Activated T-cell treated with anti-CD3 and anti-CD28 coated beads for 48 hours (primary cell): ENCODE results near the gene CAD.

Experiments used
- DNase-seq: peaks from one replicate; pipeline ENCODE4 v3.0.0-alpha.2; 2020; ENCODE audit warnings: low read depth

CAD gene

DNA sequence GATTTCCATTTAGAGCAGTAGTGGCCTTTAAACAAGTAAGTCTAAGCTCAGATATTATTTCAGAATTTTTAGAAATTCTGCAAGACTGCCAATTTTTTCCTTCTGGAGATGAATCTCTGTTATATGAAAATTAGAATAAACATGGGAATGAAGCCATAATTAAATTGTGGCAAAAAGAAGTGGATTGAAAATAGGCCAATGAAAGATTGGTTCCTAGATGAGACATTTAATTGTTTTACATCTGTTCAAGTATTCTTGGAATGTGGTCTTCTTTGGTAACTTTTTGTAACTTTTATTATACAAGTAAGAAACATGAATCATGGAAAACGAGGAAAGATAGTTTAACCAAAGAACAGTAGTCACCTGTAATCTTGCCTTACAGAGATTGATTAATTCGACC, 10.3 kb downstream of the CAD start:
- DNase-seq, result no peak

GRCh38 chr2:27231921-27232320, 14.8 kb downstream of the CAD start:
- no peak for DNase-seq

DNA sequence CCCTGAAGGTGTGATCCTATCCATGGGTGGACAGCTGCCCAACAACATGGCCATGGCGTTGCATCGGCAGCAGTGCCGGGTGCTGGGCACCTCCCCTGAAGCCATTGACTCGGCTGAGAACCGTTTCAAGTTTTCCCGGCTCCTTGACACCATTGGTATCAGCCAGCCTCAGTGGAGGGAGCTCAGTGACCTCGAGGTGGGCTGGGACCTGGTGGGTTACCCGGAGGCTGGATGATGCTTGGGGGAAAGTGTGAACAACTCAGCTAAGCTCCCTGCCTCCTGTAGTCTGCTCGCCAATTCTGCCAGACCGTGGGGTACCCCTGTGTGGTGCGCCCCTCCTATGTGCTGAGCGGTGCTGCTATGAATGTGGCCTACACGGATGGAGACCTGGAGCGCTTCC, 16.2 kb downstream of the CAD start:
- DNase-seq, result no peak

GRCh38 chr2:27236136-27236535, 19.0 kb downstream of the CAD start:
- DNase-seq, result no peak

DNA sequence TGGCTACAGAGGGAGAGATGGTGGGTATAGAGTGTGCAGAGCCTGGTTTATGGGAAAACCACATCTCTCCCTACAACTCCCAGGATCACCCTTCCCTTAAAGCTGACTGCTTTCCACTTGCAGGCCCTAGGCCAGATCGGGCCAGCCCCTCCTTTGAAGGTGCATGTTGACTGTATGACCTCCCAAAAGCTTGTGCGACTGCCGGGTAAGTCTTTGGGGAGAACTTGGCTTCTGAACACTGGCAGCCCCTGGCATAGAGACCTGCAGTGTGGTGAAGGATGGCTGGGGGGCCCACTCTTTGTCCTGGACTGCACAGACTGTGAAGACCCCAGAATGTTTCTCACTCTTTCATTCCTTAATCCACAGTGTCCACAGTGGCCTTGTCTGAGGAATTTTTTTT, 19.5 kb downstream of the CAD start:
- no peak for DNase-seq

- DNase-seq, result no peak
Observed at GRCh38 chr2:27237341-27237945, 20.3 kb downstream of the CAD start.

DNA sequence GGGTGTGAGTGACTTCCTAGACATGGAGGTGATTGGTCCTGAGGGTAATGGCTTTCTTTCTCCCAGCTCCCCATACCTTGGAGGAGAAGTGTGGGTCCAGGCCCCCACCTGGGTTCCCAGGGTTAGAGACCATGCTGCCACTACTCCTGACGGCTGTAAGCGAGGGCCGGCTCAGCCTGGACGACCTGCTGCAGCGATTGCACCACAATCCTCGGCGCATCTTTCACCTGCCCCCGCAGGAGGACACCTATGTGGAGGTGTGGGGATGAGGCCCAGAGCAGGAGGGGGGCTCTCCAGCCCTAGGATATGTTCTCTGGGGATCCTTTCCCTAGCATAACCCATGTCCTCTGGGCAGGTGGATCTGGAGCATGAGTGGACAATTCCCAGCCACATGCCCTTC, 21.8 kb downstream of the CAD start:
- DNase-seq, result no peak

- DNase-seq, result no peak
Observed at GRCh38 chr2:27240406-27240805, 23.2 kb downstream of the CAD start.

GRCh38 chr2:27241761-27242613, 24.8 kb downstream of the CAD start:
- DNase-seq, result no peak

DNA sequence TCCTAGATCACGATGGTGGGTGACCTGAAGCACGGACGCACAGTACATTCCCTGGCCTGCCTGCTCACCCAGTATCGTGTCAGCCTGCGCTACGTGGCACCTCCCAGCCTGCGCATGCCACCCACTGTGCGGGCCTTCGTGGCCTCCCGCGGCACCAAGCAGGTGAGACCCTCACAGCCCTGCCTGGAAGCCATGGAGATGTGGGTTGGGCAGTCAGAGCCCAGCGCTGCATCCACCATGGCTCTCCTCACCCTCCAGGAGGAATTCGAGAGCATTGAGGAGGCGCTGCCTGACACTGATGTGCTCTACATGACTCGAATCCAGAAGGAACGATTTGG, 25.4 kb downstream of the CAD start:
- DNase-seq, result no peak

GRCh38 chr2:27243391-27244130, 26.4 kb downstream of the CAD start:
- no peak for DNase-seq

DNA sequence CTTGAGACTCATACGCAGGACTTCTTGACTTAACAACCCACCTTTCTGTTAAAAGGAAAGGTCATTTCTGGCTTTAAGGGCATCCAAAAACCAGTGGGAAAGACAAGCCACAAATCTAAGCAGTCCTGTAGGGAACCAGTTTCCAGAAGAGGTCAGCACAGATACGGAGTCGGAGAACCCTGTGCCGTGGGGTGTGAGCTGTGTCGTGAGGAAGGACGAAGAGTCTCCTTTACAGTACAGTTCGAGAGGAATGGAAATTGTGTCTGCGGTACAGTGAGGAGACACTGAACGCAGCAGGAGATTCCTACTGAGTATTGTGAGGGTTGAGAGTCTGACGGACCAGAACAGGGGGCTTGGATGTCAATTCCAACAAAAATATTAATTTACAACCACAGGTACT, 27.9 kb downstream of the CAD start:
- no peak for DNase-seq

DNA sequence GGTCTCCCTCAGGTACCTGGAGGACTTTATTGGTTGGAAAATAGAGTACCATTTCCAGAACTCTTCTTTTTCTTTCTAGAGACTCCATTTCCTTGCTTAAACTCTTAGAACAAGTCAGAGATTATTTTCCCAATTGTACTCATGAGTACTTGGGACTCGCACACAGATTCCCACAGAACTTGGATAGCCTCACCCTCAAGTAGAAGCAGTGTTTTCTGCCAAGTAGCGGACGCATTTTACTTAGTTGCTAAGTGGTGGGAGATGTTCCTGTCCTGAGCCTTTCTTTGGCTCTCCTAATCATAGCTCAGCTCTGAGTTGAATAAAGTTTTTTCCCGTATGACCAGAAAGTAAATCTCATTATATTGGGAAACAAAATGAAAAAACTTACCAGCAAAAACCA, 28.5 kb downstream of the CAD start:
- DNase-seq, result no peak

GRCh38 chr2:27247893-27248292, 30.7 kb downstream of the CAD start:
- DNase-seq, result no peak

DNA sequence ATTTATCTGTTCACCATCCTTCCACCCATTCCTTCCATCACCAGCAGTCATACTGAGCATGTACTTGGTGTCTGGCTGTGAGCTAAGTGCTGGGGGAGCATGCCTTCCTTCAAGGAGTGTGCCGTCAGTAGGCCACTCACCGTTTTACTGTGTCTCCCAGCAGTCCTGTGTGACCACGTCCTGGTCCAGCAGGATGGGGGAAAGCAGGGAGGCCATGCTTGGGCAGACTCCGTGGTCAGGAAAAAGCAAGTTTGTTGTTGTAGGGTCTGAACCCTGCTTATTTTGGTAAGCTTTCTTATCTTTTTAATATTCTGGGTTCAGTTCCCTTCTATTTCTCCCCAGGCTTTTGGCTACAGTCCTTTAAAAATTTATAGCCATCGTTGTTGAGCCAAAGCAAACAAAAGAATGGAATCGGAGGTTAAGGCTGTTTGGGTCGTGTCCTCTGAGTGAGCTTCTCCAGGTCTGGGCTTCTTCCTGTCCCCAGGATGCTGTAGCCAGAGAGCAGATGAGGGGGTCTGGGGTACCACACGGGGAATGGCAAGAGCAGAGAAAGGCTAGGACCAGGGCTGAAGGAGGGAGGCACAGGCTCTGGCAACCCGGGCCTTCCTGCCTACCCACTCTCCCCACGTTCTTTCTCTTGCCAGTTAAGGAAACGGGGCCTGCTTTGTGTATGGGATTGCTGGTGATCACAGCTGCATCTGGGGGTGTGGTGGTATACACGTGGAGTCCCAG, 32.2 kb downstream of the CAD start:
- no peak for DNase-seq

DNA sequence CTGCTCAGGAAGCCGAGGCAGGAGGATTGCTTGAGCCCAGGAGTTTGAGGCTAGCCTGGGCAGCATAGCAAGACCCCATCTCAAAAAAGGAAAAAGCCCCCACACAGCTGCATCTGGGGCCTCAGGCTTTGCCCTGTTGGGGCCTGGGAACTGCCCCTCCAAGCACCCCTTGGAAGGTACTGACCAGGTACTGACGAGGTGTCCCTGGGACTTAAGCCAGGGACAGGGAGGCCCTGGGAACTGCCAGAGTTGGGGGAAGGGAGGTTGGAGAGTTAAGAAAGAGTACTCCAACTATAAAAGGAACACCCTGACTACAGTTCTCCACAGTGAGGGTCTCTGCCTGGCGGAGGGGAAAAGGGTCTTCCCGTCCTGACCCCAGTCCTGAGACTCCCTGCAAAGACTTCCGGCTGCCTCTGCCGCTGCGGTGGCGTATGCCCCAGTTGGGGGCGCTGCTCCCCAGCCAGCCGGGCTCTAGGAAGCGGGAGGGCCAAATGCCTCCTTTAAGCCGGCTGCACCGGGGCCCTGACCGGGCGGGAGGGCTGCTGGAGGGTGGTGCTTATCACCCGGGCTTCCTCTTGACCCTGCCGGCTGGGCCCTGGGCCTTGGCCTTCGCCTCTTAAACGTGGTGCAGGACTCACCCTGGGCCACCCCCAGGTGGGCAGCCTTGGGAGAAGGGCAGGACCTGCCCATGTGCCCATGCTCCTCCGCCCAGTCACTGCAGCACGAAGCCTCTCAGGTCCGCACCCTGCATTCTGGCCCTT, 32.9 kb downstream of the CAD start:
- peak; percentile 73 for DNase-seq

- no peak for DNase-seq
Observed at GRCh38 chr2:27250652-27251379, 33.6 kb downstream of the CAD start.

GRCh38 chr2:27251766-27252165, 34.6 kb downstream of the CAD start:
- no peak for DNase-seq

DNA sequence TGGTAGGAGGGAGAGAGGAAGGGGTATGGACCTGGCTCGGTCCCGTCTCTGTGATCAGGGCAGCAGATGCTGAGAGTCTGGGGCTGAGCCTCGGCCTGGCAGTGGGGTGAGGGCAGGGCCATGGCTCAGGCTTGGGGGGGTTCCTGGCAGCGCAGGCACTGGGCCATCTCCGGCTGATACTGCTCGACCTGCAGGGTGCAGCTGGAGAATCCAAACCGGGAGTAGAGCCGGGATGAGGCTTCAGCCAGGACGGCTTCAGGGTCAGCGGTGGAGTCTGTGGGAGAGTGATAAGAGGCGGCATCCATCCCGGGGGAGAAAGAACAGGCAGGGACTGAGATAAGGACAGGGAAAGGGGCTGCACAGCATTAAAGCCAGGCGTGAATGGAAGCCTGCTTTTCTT, 38.0 kb downstream of the CAD start:
- no peak for DNase-seq

GRCh38 chr2:27255660-27256059, 38.5 kb downstream of the CAD start:
- no peak for DNase-seq

- DNase-seq, result no peak
Observed at GRCh38 chr2:27256855-27257454, 39.8 kb downstream of the CAD start.
